H9 (cell line): ENCODE results near the gene SPRY2. TPM values are rescaled to one million over a fixed set of nuclear protein-coding genes. Genes with fewer than 3 reads are reported as not detected.
A peak's percentile ranks its signal among the peaks of the same experiment; 100 is the strongest.

Experiments
- DNase-seq: peaks from one replicate; pipeline ENCODE4 v3.0.0-alpha.2; 2017
- H2AFZ ChIP-seq: one replicate; pipeline ENCODE4 v1.6.1; 2013; ENCODE audit warnings: mild to moderate bottlenecking, low read length, control low read depth, moderate library complexity
- H2AK5ac ChIP-seq: 2 replicates; pipeline ENCODE4 v1.6.1; 2013; ENCODE audit warnings: low read length, control low read depth, mixed read lengths; ENCODE audit not compliant: insufficient read length
- H2BK120ac ChIP-seq: one replicate; pipeline ENCODE4 v1.6.1; 2013; ENCODE audit warnings: low read depth, mild to moderate bottlenecking, low read length, control low read depth, inconsistent platforms; ENCODE audit not compliant: poor library complexity, severe bottlenecking
- H2BK12ac ChIP-seq: 2 replicates; pipeline ENCODE4 v1.6.1; 2013; ENCODE audit warnings: low read length, control low read depth, mixed read lengths, low read depth; ENCODE audit not compliant: insufficient read length
- H2BK15ac ChIP-seq: 2 replicates; pipeline ENCODE4 v1.6.1; 2013; ENCODE audit warnings: low read depth, low read length, control low read depth
- H2BK20ac ChIP-seq: one replicate; pipeline ENCODE4 v1.6.1; 2013; ENCODE audit warnings: low read depth, mild to moderate bottlenecking, low read length, control low read depth, inconsistent platforms; ENCODE audit not compliant: poor library complexity, severe bottlenecking
- H2BK5ac ChIP-seq: 2 replicates; pipeline ENCODE4 v1.6.1; 2013; ENCODE audit warnings: low read length, control low read depth, mixed read lengths; ENCODE audit not compliant: insufficient read length
- H3K14ac ChIP-seq: 2 replicates; pipeline ENCODE4 v1.6.1; 2013; ENCODE audit warnings: low read length, control low read depth; ENCODE audit not compliant: insufficient read depth
- H3K18ac ChIP-seq: 2 replicates; pipeline ENCODE4 v1.6.1; 2013; ENCODE audit warnings: low read depth, mild to moderate bottlenecking, mixed read lengths, low read length, control low read depth; ENCODE audit not compliant: insufficient read length
- H3K23ac ChIP-seq: 2 replicates; pipeline ENCODE4 v1.6.1; 2013; ENCODE audit warnings: low read length, control low read depth, mixed read lengths, low read depth; ENCODE audit not compliant: insufficient read length
- H3K23me2 ChIP-seq: 2 replicates; pipeline ENCODE4 v1.6.1; 2013; ENCODE audit warnings: low read depth, mild to moderate bottlenecking, mixed read lengths, low read length, control low read depth; ENCODE audit not compliant: insufficient read length, poor library complexity, severe bottlenecking
- H3K27ac ChIP-seq: 2 replicates; pipeline ENCODE4 v1.5.1; 2013; ENCODE audit warnings: low read length, control low read depth, mixed read lengths, low read depth; ENCODE audit not compliant: insufficient read length
- H3K27me3 ChIP-seq: 2 replicates; pipeline ENCODE4 v1.6.1; 2013; ENCODE audit warnings: low read length, control low read depth, inconsistent platforms; ENCODE audit not compliant: insufficient read depth
- H3K4ac ChIP-seq: 2 replicates; pipeline ENCODE4 v1.6.1; 2013; ENCODE audit warnings: low read depth, mild to moderate bottlenecking, control low read depth, inconsistent platforms, low read length, moderate library complexity
- H3K4me1 ChIP-seq: 2 replicates; pipeline ENCODE4 v1.6.1; 2013; ENCODE audit warnings: low read length, control low read depth, inconsistent platforms; ENCODE audit not compliant: insufficient read depth
- H3K4me2 ChIP-seq: 2 replicates; pipeline ENCODE4 v1.6.1; 2013; ENCODE audit warnings: low read length, control low read depth, mixed read lengths; ENCODE audit not compliant: insufficient read length, insufficient read depth
- H3K56ac ChIP-seq: 2 replicates; pipeline ENCODE4 v1.6.1; 2013; ENCODE audit warnings: low read depth, mild to moderate bottlenecking, mixed read lengths, low read length, control low read depth; ENCODE audit not compliant: insufficient read length
- H3K79me1 ChIP-seq: 2 replicates; pipeline ENCODE4 v1.6.1; 2013; ENCODE audit warnings: low read depth, mild to moderate bottlenecking, moderate library complexity, low read length, control low read depth, inconsistent platforms; ENCODE audit not compliant: insufficient read depth, poor library complexity, severe bottlenecking
- H3K79me2 ChIP-seq: 2 replicates; pipeline ENCODE4 v1.6.1; 2013; ENCODE audit warnings: low read length, control low read depth, inconsistent platforms; ENCODE audit not compliant: insufficient read depth
- H3K9ac ChIP-seq: 2 replicates; pipeline ENCODE4 v1.6.1; 2013; ENCODE audit warnings: low read length, control low read depth, mixed read lengths; ENCODE audit not compliant: insufficient read length; ENCODE audit errors: extremely low read depth
- H3K9me3 ChIP-seq: one replicate; pipeline ENCODE4 v1.6.1; 2013; ENCODE audit warnings: low read depth, low read length, inconsistent platforms; ENCODE audit not compliant: control insufficient read depth
- H3T11ph ChIP-seq: one replicate; pipeline ENCODE4 v1.6.1; 2013; ENCODE audit warnings: mild to moderate bottlenecking, low read length, control low read depth, inconsistent platforms
- H4K20me1 ChIP-seq: one replicate; pipeline ENCODE4 v1.6.1; 2013; ENCODE audit not compliant: control insufficient read depth, insufficient read length, insufficient read depth
- H4K5ac ChIP-seq: 2 replicates; pipeline ENCODE4 v1.6.1; 2013; ENCODE audit warnings: low read depth, mild to moderate bottlenecking, mixed read lengths, low read length, control low read depth; ENCODE audit not compliant: insufficient read length
- H4K8ac ChIP-seq: replicated peaks from 2 replicates; pipeline ENCODE4 v1.6.1; 2013; ENCODE audit warnings: low read length, control low read depth, mixed read lengths, low read depth; ENCODE audit not compliant: insufficient read length
- H4K91ac ChIP-seq: 2 replicates; pipeline ENCODE4 v1.6.1; 2013; ENCODE audit warnings: low read depth, mild to moderate bottlenecking, moderate library complexity, mixed read lengths, low read length, control low read depth; ENCODE audit not compliant: insufficient read length
- H3K27ac Mint-ChIP-seq, 3 experiments: 2 replicates in 2 of 3; 3 replicates in 1 of 3; pipeline ENCODE4 v1.8.0; 2020 to 2021; ENCODE audit warnings: mixed read lengths in 3 of 3, mild to moderate bottlenecking in 1 of 3, moderate library complexity in 1 of 3
- H3K27me3 Mint-ChIP-seq: 2 replicates; pipeline ENCODE4 v1.8.0; 2021; ENCODE audit warnings: low read depth, mild to moderate bottlenecking, moderate library complexity, mixed read lengths
- H3K36me3 Mint-ChIP-seq, 3 experiments: 2 replicates in 2 of 3; 3 replicates in 1 of 3; pipeline ENCODE4 v1.8.0; 2020 to 2021; ENCODE audit warnings: low read depth in 3 of 3, mixed read lengths in 3 of 3; ENCODE audit not compliant: insufficient read depth in 1 of 3
- H3K4me1 Mint-ChIP-seq, 2 experiments: 2 replicates each; pipeline ENCODE4 v1.8.0; 2020; ENCODE audit warnings: mixed read lengths in 2 of 2
- H3K4me3 Mint-ChIP-seq, 2 experiments: 2 replicates in 1 of 2; 3 replicates in 1 of 2; pipeline ENCODE4 v1.8.0; 2020 to 2021; ENCODE audit warnings: mild to moderate bottlenecking in 2 of 2, mixed read lengths in 2 of 2, moderate library complexity in 1 of 2
- H3K9me3 Mint-ChIP-seq, 2 experiments: 2 replicates in 1 of 2; 3 replicates in 1 of 2; pipeline ENCODE4 v1.8.0; 2020; ENCODE audit warnings: mild to moderate bottlenecking in 2 of 2, mixed read lengths in 2 of 2, moderate library complexity in 1 of 2
- WGBS: extraction: QIAGEN DNeasy Blood & Tissue Kit; methylation state at CpG from one replicate; pipeline ENCODE4 v1.1.7; 2013; ENCODE audit warnings: missing lambda C conversion rate, low lambda C conversion rate, mixed read lengths; ENCODE audit not compliant: insufficient read length; ENCODE audit errors: extremely low coverage; 5-methylcytosine and 5-hydroxymethylcytosine counted together
- total RNA-seq: library from RNA; stranded (reverse); gene quantifications from 2 replicates; pipeline ENCODE4 v1.2.1, GENCODE V29; 2021
- TF ChIP-seq, protein P1 (sequence below): fragments of 200-600 bp; sonication (generic); conservative IDR thresholded peaks from 3 replicates; pipeline ENCODE4 v1.8.0; 2021; ENCODE audit warnings: antibody characterized with exemption, mild to moderate bottlenecking

Gene SPRY2
- total RNA-seq, 1 experiment from 2014 or later, result 56.4 TPM

GRCh38 chr13:80363890-80364503, 23.1 kb upstream of the SPRY2 start:
- Histone ChIP-seq H3K79me1 (no peaks in the 10 kb centered on the region), H3K4me1 (peaks cover 4% of the 10 kb centered on the region; the same call in 1 of the 2 replicates), H2AFZ (no peak overlapping the region), H2BK12ac (no peak overlapping the region), H3K56ac (no peak overlapping the region), H3K79me2 (no peaks in the 10 kb centered on the region), H2BK120ac (no peak overlapping the region), H3K27me3 (no peaks in the 10 kb centered on the region), H3K18ac (no peak overlapping the region), H2AK5ac (no peak overlapping the region), H4K20me1 (no peaks in the 10 kb centered on the region), H4K5ac (no peak overlapping the region), H3K14ac (no peak overlapping the region), H3K9ac (no peak overlapping the region), H3K23me2 (peaks cover 2% of the 10 kb centered on the region), H3T11ph (no peak overlapping the region), H4K8ac (no peak overlapping the region), H3K4ac (no peak overlapping the region), H3K9me3 (no peaks in the 10 kb centered on the region), H3K23ac (no peak overlapping the region), H2BK15ac (no peak overlapping the region), H2BK20ac (no peak overlapping the region), H4K91ac (no peak overlapping the region), H2BK5ac (no peak overlapping the region), H3K4me2 (no peak overlapping the region), H3K27ac (no peak overlapping the region)
- H3K4me3 Mint-ChIP-seq, result no peak overlapping the region
- peaks cover 0 to 2% (median 0%) of the 10 kb centered on the region in 3 experiments; a peak in 1 of 7 replicates for H3K36me3 Mint-ChIP-seq
- H3K27ac Mint-ChIP-seq, result no peak overlapping the region
- peaks cover 25 to 30% of the 10 kb centered on the region in 2 experiments for H3K4me1 Mint-ChIP-seq
- no peaks in the 10 kb centered on the region for H3K9me3 Mint-ChIP-seq
- WGBS, result no CpG with 5 or more reads among the region's 3 CpGs
- no peak for DNase-seq
- TF ChIP-seq, protein P1, sequence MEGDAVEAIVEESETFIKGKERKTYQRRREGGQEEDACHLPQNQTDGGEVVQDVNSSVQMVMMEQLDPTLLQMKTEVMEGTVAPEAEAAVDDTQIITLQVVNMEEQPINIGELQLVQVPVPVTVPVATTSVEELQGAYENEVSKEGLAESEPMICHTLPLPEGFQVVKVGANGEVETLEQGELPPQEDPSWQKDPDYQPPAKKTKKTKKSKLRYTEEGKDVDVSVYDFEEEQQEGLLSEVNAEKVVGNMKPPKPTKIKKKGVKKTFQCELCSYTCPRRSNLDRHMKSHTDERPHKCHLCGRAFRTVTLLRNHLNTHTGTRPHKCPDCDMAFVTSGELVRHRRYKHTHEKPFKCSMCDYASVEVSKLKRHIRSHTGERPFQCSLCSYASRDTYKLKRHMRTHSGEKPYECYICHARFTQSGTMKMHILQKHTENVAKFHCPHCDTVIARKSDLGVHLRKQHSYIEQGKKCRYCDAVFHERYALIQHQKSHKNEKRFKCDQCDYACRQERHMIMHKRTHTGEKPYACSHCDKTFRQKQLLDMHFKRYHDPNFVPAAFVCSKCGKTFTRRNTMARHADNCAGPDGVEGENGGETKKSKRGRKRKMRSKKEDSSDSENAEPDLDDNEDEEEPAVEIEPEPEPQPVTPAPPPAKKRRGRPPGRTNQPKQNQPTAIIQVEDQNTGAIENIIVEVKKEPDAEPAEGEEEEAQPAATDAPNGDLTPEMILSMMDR, result peak; percentile 91
- no peaks in the 10 kb centered on the region for H3K27me3 Mint-ChIP-seq
